Activated CD4-positive, alpha-beta memory T cell treated with anti-CD3 and anti-CD28 coated beads, Interleukin-2, amount 10 ng/mL, durations not matched to agents 7 days and 5 days (primary cell): ENCODE measurements around the gene MYOZ1. TPM values are rescaled to one million over a fixed set of nuclear protein-coding genes. Genes with fewer than 3 reads are reported as not detected.
"Not testable (repeated sequence)": the region's sequence is repeated elsewhere in the genome, so short reads cannot be mapped to it uniquely, and the experiment has no call there.

ENCODE experiments used
- CTCF ChIA-PET: fragments of 350-600 bp; sonication (Branson Sonifier 250); formaldehyde crosslinking; loops from one replicate; lab custom pipeline; 2021; ENCODE audit warnings: antibody characterized with exemption, inconsistent platforms; lab: Charles Lee
- POLR2A ChIA-PET: fragments of 350-600 bp; sonication (Branson Sonifier 250); formaldehyde crosslinking; loops from one replicate; lab custom pipeline; 2021; ENCODE audit warnings: antibody characterized with exemption; lab: Charles Lee
- DNase-seq: peaks from one replicate; pipeline ENCODE4 v3.0.0-alpha.2; 2020
- H3K27ac Mint-ChIP-seq: one replicate; pipeline ENCODE4 v1.8.0; 2021; ENCODE audit warnings: mild to moderate bottlenecking, mixed read lengths
- H3K27me3 Mint-ChIP-seq: one replicate; pipeline ENCODE4 v1.8.0; 2021; ENCODE audit warnings: mixed read lengths
- H3K36me3 Mint-ChIP-seq: one replicate; pipeline ENCODE4 v1.8.0; 2021; ENCODE audit warnings: low read depth, mixed read lengths
- H3K4me1 Mint-ChIP-seq: one replicate; pipeline ENCODE4 v1.8.0; 2021; ENCODE audit warnings: mixed read lengths
- H3K4me3 Mint-ChIP-seq: one replicate; pipeline ENCODE4 v1.8.0; 2021; ENCODE audit warnings: mild to moderate bottlenecking, mixed read lengths
- H3K9me3 Mint-ChIP-seq: one replicate; pipeline ENCODE4 v1.8.0; 2021; ENCODE audit warnings: mixed read lengths
- total RNA-seq, 2 experiments: library from RNA; stranded (reverse); gene quantifications; one replicate each; pipeline ENCODE4 v1.2.3, GENCODE V29; 2021

Gene MYOZ1
- not detected for total RNA-seq

GRCh38 chr10:73641328-73642060, at the start of gene MYOZ1:
TSS of gene MYOZ1 (minus strand) at chr10:73641474. CDS start at chr10:73640017, 1,457 bp downstream.
- DNase-seq: no peak
- Mint-ChIP-seq H3K9me3 (no peaks in the 10 kb centered on the region), H3K4me1 (peaks cover 21% of the 10 kb centered on the region), H3K27ac (no peak within 1 kb of the TSS), H3K27me3 (no peaks in the 10 kb centered on the region), H3K36me3 (no peaks in the 10 kb centered on the region), H3K4me3 (no peak within 1 kb of the TSS)
- CTCF ChIA-PET: interaction anchor here (0.6 to 6.7 kb wide), 3 partner anchors 40 to 355 kb away, joined by 3 to 122 read pairs (median 4); no protein-coding TSS in a partner anchor
- POLR2A ChIA-PET: interaction anchor here (0.7 kb wide), 1 partner anchor 114 kb away, joined by 3 read pairs; no protein-coding TSS in a partner anchor

GRCh38 chr10:73690755-73691154, 49.5 kb upstream of the MYOZ1 start:
- H3K27me3 Mint-ChIP-seq, H3K4me3 Mint-ChIP-seq, H3K9me3 Mint-ChIP-seq, DNase-seq, H3K4me1 Mint-ChIP-seq, CTCF ChIA-PET, POLR2A ChIA-PET, H3K27ac Mint-ChIP-seq: not testable (repeated sequence)
- peaks cover 16% of the 10 kb centered on the region for H3K36me3 Mint-ChIP-seq

GRCh38 chr10:73689596-73689995, 48.3 kb upstream of the MYOZ1 start:
- H3K27ac Mint-ChIP-seq, H3K9me3 Mint-ChIP-seq, H3K4me1 Mint-ChIP-seq, CTCF ChIA-PET, H3K4me3 Mint-ChIP-seq, POLR2A ChIA-PET, H3K27me3 Mint-ChIP-seq, DNase-seq: not testable (repeated sequence)
- H3K36me3 Mint-ChIP-seq: peaks cover 18% of the 10 kb centered on the region

DNA sequence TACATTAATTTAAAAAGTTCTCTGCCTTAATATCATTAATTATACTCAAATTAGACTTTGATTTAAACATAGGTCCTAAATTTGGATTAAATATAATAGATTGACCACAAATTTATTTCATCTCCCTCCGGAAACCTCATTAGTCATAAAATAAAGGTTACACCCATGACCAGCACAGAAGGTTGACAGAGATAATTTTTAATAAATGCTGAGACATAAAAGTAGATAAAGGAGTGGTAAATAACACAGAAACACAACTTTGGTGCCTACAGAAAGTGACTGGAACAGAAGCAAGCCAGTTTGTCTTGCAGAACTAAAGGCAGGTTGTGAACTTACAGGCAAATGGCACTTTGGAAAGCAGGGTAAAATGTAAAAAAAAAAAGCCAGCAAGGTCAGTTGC, 46.4 kb upstream of the MYOZ1 start:
- H3K4me3 Mint-ChIP-seq, CTCF ChIA-PET, H3K27me3 Mint-ChIP-seq, H3K9me3 Mint-ChIP-seq, DNase-seq, POLR2A ChIA-PET, H3K27ac Mint-ChIP-seq, H3K4me1 Mint-ChIP-seq: not testable (repeated sequence)
- peaks cover 13% of the 10 kb centered on the region for H3K36me3 Mint-ChIP-seq

DNA sequence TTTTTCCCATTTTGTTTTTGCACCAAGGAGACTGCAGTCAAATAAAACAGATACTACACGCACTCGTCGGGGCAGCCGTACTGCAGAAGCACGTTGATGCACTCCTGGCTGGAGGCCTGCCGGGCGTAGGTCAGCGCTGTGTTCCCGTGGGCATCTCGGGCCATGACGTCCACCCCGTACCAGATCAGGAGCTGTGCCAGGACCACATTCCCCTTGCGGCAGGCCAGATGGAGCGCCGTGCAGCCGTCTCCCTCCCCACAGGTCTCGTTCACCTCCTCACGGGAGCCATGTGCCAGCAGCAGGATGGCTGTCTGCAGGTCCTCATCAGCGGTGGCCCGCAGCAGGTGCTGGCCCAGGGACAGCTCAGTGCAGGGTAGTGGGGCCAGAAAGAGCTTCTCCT, 33.3 kb upstream of the MYOZ1 start:
- H3K27me3 Mint-ChIP-seq, H3K36me3 Mint-ChIP-seq, DNase-seq, H3K4me1 Mint-ChIP-seq, H3K9me3 Mint-ChIP-seq, CTCF ChIA-PET, POLR2A ChIA-PET, H3K27ac Mint-ChIP-seq, H3K4me3 Mint-ChIP-seq: not testable (repeated sequence)

GRCh38 chr10:73668378-73668777, 27.1 kb upstream of the MYOZ1 start:
- H3K27me3 Mint-ChIP-seq, H3K36me3 Mint-ChIP-seq, DNase-seq, H3K9me3 Mint-ChIP-seq, POLR2A ChIA-PET, CTCF ChIA-PET, H3K4me3 Mint-ChIP-seq, H3K4me1 Mint-ChIP-seq, H3K27ac Mint-ChIP-seq: not testable (repeated sequence)

DNA sequence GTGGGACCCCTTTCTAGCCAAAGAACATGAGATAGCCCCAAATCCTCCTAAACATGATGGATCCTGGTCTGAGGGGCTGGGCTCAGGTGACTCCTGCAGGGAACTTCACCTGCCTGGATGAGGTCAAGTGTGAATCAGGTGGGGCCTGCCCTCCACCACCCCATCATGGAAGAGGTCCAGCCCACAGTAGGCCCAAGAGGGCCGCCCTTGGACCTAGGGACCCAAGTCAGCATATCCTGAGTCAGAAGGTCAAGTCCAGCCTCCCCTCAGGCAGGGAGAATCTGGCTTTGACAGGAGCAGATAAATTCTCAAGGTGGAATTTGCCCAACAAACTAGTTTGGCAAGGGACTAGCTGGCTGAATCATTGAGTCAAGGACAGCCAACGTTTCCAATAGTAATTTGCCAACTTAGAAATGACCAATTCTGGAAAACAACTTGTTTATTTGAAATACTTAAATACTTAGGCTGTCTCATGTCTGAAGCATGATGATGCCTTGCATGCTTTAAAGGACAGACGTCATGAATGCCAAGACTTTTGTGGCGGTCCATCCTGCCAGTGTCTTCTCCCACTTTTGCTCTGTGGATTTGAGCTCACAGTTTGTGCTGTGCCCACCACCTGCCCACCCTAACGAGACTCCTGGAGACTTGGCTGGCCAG, 25.0 kb upstream of the MYOZ1 start:
- H3K27me3 Mint-ChIP-seq, POLR2A ChIA-PET, DNase-seq, H3K4me3 Mint-ChIP-seq, CTCF ChIA-PET, H3K36me3 Mint-ChIP-seq, H3K27ac Mint-ChIP-seq, H3K9me3 Mint-ChIP-seq, H3K4me1 Mint-ChIP-seq: not testable (repeated sequence)

DNA sequence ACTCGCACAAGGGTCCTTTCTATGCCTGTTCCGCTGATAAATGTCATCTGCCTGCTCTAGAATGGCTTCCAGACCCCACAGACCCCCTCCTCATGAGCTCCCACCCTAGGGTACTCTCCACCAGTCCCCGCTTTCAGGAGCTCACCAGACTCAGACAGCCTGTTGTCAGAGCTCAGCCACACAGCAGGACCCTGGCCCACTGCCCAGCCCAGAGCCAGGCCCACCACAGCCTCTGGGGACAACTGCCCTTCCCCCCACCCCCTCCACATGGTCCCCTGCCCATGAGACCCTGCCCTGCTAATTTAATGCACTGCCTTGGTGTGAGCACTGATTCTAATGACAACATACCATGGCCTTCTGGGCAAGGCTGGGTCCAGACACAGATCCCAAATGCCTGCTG, 24.3 kb upstream of the MYOZ1 start:
- H3K4me3 Mint-ChIP-seq, DNase-seq, H3K36me3 Mint-ChIP-seq, H3K4me1 Mint-ChIP-seq, H3K27ac Mint-ChIP-seq, H3K9me3 Mint-ChIP-seq, POLR2A ChIA-PET, CTCF ChIA-PET, H3K27me3 Mint-ChIP-seq: not testable (repeated sequence)

- H3K4me1 Mint-ChIP-seq, H3K36me3 Mint-ChIP-seq, DNase-seq, H3K4me3 Mint-ChIP-seq, CTCF ChIA-PET, H3K27me3 Mint-ChIP-seq, H3K27ac Mint-ChIP-seq, H3K9me3 Mint-ChIP-seq, POLR2A ChIA-PET: not testable (repeated sequence)
Measured at GRCh38 chr10:73664156-73665040, 23.1 kb upstream of the MYOZ1 start.

GRCh38 chr10:73663621-73664020, 22.3 kb upstream of the MYOZ1 start:
- H3K9me3 Mint-ChIP-seq, H3K36me3 Mint-ChIP-seq, POLR2A ChIA-PET, H3K27ac Mint-ChIP-seq, H3K4me3 Mint-ChIP-seq, H3K27me3 Mint-ChIP-seq, DNase-seq, CTCF ChIA-PET, H3K4me1 Mint-ChIP-seq: not testable (repeated sequence)

DNA sequence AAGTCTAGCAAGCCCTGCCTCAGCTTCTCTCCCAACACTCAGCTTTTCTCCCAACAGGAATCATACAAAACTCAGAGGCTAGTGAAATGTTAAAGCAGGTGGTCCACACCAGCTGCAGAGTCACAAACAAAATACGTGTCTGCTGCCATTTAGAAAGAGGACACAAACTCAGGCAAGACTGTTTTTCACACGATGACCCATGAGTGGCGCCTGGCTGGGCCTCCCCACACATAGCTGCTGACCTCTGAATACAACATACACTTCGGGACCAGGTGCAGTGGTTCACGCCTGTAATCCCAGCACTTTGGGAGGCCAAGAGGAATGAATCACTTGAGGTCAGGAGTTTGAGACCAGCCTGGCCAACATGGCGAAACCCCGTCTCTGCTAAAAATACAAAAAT, 21.4 kb upstream of the MYOZ1 start:
- H3K9me3 Mint-ChIP-seq, H3K4me3 Mint-ChIP-seq, POLR2A ChIA-PET, H3K4me1 Mint-ChIP-seq, DNase-seq, CTCF ChIA-PET, H3K27me3 Mint-ChIP-seq, H3K27ac Mint-ChIP-seq, H3K36me3 Mint-ChIP-seq: not testable (repeated sequence)

DNA sequence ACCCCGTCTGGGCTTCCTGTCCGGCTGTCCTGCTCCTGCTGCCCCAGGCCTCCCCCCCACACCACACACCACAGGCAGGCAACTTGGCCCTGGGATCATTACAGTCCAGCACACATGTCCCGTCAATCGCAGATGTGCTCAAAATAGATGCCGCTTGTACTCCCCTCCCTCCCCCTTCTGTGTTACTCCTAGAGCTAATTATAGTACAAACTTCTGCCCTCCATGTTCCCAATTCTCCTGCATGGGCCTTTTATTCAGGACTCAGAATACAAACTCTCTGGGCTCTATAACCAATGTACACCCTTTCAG, 14.7 kb upstream of the MYOZ1 start, which contains the start of gene SYNPO2L:
TSS of gene SYNPO2L (minus strand) at position 40 of the 309 bp plus-strand sequence. CDS start 107 bp downstream, outside the sequence.
- DNase-seq: no peak
- CTCF ChIA-PET: no interaction called here
- Mint-ChIP-seq H3K27ac (no peak within 1 kb of the TSS), H3K4me3 (no peak within 1 kb of the TSS), H3K4me1 (peaks cover 6% of the 10 kb centered on the region), H3K36me3 (no peaks in the 10 kb centered on the region), H3K9me3 (no peaks in the 10 kb centered on the region), H3K27me3 (peaks cover 4% of the 10 kb centered on the region)
- POLR2A ChIA-PET: no interaction called here

DNA sequence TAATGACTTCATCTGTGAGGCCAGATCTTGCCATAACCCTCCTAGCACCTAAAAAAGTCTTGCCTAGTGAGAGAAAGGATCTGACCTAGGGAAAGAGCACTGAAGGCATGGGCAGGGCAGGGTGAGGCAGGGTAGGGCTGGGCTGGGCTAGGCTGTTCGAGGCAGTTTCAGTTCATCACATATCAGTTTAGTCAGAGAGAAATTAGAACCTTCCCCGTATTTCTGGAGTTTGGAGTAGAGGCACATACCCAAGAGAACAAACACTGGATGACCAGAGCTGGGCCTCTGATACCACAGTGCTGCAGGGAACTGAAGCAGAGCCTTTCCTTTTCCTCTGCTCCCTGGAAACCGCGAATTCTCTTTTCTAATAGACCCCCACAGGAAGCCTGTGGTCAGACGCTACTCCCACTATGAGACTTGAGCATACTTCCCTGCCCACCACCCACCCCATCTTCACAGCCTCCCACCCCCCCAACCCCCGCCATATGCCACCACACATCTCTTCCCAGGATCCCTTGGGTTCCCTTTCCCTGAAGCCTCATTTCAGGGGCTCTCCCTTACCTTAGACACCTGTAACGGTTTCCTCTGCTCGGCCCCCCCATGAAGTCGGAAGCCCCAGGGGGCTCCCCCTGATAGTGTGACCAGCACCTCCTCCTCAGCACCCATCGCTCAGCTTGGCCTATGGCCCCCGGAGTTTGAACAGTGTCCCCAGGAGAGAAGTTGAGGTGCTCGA, 14.1 kb upstream of the MYOZ1 start:
- Mint-ChIP-seq H3K27ac (no peak overlapping the region), H3K4me3 (no peak overlapping the region), H3K4me1 (peaks cover 6% of the 10 kb centered on the region), H3K36me3 (no peaks in the 10 kb centered on the region), H3K27me3 (peaks cover 4% of the 10 kb centered on the region), H3K9me3 (no peaks in the 10 kb centered on the region)
- CTCF ChIA-PET: no interaction called here
- POLR2A ChIA-PET: no interaction called here
- DNase-seq: no peak
